ENCODE results near the gene IL31RA. TPM values are rescaled to one million over a fixed set of nuclear protein-coding genes. Genes with fewer than 3 reads are reported as not detected.

IL31RA gene
- total RNA-seq, 4 donors from 2014 or later: 0.29 TPM; not detected in 3

DNA sequence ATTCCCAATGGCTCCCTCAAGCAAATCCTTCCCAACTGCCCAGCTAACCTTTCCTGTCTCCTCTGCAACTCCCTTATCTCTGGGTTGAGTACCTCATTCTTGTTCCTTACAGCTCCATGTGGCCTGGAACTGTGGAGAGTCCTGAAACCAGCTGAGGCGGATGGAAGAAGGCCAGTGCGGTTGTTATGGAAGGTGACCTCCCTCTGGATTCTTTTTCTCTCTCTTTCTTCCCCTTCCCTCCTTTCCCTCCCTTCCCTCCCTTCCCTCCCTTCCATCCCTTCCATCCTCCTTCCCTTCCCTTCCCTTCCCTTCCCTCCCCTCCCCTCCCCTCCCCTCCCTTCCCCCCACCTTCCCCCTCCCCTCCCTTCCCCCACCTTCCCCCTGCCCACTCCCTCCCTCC is 45.1 kb downstream of the IL31RA start:
- TF ChIP-seq, protein P1, sequence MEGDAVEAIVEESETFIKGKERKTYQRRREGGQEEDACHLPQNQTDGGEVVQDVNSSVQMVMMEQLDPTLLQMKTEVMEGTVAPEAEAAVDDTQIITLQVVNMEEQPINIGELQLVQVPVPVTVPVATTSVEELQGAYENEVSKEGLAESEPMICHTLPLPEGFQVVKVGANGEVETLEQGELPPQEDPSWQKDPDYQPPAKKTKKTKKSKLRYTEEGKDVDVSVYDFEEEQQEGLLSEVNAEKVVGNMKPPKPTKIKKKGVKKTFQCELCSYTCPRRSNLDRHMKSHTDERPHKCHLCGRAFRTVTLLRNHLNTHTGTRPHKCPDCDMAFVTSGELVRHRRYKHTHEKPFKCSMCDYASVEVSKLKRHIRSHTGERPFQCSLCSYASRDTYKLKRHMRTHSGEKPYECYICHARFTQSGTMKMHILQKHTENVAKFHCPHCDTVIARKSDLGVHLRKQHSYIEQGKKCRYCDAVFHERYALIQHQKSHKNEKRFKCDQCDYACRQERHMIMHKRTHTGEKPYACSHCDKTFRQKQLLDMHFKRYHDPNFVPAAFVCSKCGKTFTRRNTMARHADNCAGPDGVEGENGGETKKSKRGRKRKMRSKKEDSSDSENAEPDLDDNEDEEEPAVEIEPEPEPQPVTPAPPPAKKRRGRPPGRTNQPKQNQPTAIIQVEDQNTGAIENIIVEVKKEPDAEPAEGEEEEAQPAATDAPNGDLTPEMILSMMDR (IDR thresholded peaks at IDR 0.05 in 4 of 5, conservative IDR thresholded peaks at IDR 0.05 in 1 of 5): no peak
- no peak for TF ChIP-seq POLR2A (IDR thresholded peaks at IDR 0.05)
- in situ Hi-C loops (cut with MboI; ENCODE audit: low sequenced_read_pairs in 4 of 4) (no loop called here), intact Hi-C loops (cut with DNase I; ENCODE audit: low total_unique reads) (no loop called here)
- H3K27me3 ChIP-seq: no peaks in the 10 kb centered on the region
- DNase-seq (no peak), ATAC-seq (no peak)
- no peaks in the 10 kb centered on the region for H3K9me3 ChIP-seq
- H3K36me3 ChIP-seq: no peaks in the 10 kb centered on the region
- no peak overlapping the region for H3K4me3 ChIP-seq
- H3K27ac ChIP-seq: no peak overlapping the region
- peaks cover 9 to 13% of the 10 kb centered on the region in 2 donors for H3K4me1 ChIP-seq

DNA sequence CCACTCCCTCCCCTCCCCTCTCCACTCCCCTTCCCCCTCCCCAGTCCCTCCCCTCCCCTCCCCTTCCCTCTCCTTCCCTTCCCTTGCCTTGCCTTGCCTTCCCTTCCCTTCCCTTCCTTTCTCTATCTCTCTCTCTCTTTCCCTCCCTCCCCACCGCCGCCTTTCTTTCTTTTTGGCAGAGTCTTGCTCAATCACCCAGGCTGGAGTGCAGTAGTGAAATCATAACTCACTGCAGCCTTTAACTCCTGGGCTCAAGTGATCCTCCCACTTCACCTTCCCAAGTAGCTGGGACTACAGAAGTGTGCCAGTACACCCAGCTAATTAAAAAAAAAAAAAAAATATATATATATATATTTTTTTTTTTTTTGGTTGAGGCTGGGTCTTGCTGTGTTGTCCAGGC is 45.5 kb downstream of the IL31RA start:
- no peak overlapping the region for H3K27ac ChIP-seq
- DNase-seq (no peak), ATAC-seq (no peak)
- in situ Hi-C loops (cut with MboI; ENCODE audit: low sequenced_read_pairs in 4 of 4): no loop called here
- no peaks in the 10 kb centered on the region for H3K36me3 ChIP-seq
- H3K4me1 ChIP-seq: peaks cover 9 to 14% of the 10 kb centered on the region in 2 donors
- no peaks in the 10 kb centered on the region for H3K27me3 ChIP-seq
- H3K9me3 ChIP-seq: no peaks in the 10 kb centered on the region
- intact Hi-C loops (cut with DNase I; ENCODE audit: low total_unique reads): no loop called here
- no peak overlapping the region for H3K4me3 ChIP-seq
- TF ChIP-seq, protein P1 (IDR thresholded peaks at IDR 0.05 in 4 of 5, conservative IDR thresholded peaks at IDR 0.05 in 1 of 5): no peak
- no peak for TF ChIP-seq POLR2A (IDR thresholded peaks at IDR 0.05)

DNA sequence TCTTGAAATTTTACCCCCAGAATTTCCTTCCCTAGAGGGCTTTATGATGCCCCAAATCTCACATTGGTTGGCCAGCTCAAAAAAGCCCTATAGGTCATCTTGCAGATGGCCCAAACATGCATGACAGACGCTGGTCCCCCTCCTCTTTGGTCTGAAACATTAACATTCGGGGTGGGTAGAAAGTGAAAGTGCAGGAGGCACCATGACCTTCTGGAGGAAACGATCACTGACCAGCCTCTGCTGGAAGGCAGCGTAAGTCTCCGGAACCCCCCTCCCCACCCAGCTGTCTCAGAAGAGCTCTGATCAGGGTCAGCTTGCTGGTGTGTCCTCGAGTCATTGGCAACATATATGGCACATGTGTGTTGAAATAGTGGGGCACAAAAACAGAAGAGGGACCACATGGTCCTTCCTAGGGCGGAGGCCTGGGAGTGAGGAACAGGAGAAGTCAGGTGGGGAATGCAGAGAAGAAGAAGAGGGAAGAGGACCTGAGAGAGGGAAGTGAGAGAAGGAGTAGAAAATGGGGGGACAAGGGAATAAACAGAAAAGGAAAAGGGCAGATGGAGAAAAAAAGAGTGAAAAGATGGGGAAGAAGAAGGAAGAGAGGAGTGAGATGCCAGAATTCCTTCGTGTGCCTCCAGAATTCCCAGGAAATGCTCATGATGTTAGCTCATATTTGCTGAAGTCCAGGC is 46.2 kb downstream of the IL31RA start:
- Histone ChIP-seq H3K4me1 (peaks cover 9 to 14% of the 10 kb centered on the region in 2 donors), H3K36me3 (no peaks in the 10 kb centered on the region), H3K27ac (no peak overlapping the region), H3K9me3 (no peaks in the 10 kb centered on the region), H3K27me3 (no peaks in the 10 kb centered on the region), H3K4me3 (peak overlapping the region in 1 of 4 donors; percentile 39)
- intact Hi-C loops (cut with DNase I; ENCODE audit: low total_unique reads) (no loop called here), in situ Hi-C loops (cut with MboI; ENCODE audit: low sequenced_read_pairs in 4 of 4) (no loop called here)
- no peak for ATAC-seq
- DNase-seq: no peak
- TF ChIP-seq, protein P1 (IDR thresholded peaks at IDR 0.05 in 4 of 5, conservative IDR thresholded peaks at IDR 0.05 in 1 of 5): no peak
- TF ChIP-seq POLR2A (IDR thresholded peaks at IDR 0.05): no peak

DNA sequence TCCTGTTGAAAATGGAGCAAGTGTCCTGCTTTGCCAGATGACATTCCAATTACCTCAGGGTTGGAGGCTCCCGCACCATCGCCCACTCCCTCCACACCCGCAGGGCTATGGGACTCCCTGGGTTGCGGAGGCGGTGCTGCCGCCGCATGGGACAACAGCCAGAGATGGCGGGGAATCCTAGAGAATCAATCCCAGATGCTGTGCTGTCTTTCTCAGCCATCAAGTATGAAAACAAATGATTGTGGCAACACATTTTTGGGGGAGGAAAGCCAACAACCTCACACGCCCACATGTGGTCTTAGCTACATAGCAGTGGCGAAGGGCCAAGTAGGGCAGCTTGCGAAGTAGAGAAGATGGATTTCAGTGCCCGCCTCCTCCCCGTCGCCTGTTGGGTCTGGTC is 46.7 kb downstream of the IL31RA start:
- peak in 1 of 2 donors; percentile 47 for DNase-seq
- H3K4me3 ChIP-seq: peak overlapping the region in 1 of 4 donors; percentile 39
- ATAC-seq: peak; percentile 39 to 46

More for the DNA sequence above, 46.7 kb downstream of the IL31RA start:
- H3K36me3 ChIP-seq: no peaks in the 10 kb centered on the region
- TF ChIP-seq POLR2A (IDR thresholded peaks at IDR 0.05): no peak
- TF ChIP-seq, protein P1 (IDR thresholded peaks at IDR 0.05 in 4 of 5, conservative IDR thresholded peaks at IDR 0.05 in 1 of 5): no peak
- no peak overlapping the region for H3K27ac ChIP-seq
- in situ Hi-C loops (cut with MboI; ENCODE audit: low sequenced_read_pairs in 4 of 4) (no loop called here), intact Hi-C loops (cut with DNase I; ENCODE audit: low total_unique reads) (no loop called here)
- H3K4me1 ChIP-seq: peaks cover 9 to 14% of the 10 kb centered on the region in 2 donors
- H3K9me3 ChIP-seq: no peaks in the 10 kb centered on the region
- H3K27me3 ChIP-seq: no peaks in the 10 kb centered on the region
